ENCODE data around the gene RAD18. TPM values are rescaled to one million over a fixed set of nuclear protein-coding genes. Genes with fewer than 3 reads are reported as not detected.
A peak's percentile ranks its signal among the peaks of the same experiment; 100 is the strongest.

Gene RAD18
- polyA plus RNA-seq, 3 donors, result 1.9 to 6.9 (median 5.1) TPM

- no peaks in the 10 kb centered on the region for H3K9me3 ChIP-seq (replicated peaks in 1 of 2; ENCODE audit: control insufficient read depth in 1 of 2, insufficient read depth in 1 of 2, low read length in 2 of 2)
- no CpG with 5 or more reads among the region's 4 CpGs for WGBS (ENCODE audit: insufficient coverage)
Measured at GRCh38 chr3:8865697-8866096, 97.6 kb downstream of the RAD18 start.

DNA sequence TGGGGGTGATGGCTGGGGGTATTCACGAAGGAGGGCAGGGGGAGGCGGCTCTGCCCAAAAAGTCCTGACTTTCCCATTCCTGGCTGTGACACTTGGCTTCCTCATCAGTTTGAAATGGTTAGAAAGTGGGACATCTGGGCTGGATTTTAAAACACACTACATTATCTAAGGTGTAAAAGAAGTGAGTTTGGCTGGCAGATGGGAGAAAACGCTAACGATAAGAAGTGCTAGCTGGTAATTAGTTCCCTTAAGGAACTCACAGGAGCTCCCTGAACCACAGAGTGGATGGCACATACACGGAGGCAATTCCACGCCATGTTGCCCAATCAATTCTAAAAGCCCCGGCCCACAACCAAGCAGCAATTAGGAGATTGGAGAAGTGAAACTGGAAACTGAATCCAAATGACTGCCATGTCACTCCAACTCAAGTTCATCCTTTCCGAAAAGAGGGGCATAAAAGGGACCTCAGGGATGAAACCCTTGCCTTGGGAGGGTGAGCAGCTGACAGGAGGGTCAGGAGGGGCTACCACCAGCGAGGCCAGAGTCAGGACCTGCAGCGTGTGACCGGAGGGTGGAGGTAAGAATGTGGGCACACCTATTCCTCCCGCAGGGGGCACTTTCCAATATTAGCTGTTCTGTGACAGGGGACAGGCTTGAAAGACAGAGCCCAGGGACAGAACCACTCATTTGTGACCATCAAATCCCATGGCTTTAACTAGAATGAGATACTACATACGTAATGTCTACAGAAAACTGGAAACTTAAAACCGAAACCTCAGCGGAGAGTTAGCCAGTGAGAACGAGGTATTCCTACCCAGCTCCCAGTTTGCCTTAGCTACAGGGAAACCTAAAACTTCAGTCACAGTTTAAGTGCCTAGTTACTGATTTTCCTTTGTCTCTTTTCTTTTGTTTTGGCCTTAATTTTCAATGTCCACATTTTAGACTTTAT lies 98.6 kb downstream of the RAD18 start:
- DNase-seq, result peak; percentile 66 to 88 (median 68)
- peaks cover 0 to 8% of the 10 kb centered on the region in 2 donors for H3K36me3 Mint-ChIP-seq
- Histone ChIP-seq H3K4me2 (replicated peaks; ENCODE audit: extremely low read depth, low read length, poor library complexity, severe bottlenecking) (peak overlapping the region; percentile 60), H3K27ac (ENCODE audit: low read depth in 1 of 2, low read length in 2 of 2) (peak overlapping the region in 1 of 2 donors; percentile 3), H3K4me1 (ENCODE audit: control insufficient read depth in 1 of 2, insufficient read depth in 2 of 2, low read length in 2 of 2) (peaks cover 6 to 12% of the 10 kb centered on the region in 2 donors), H3K27me3 (ENCODE audit: control insufficient read depth in 2 of 2, insufficient read depth in 2 of 2, low read length in 2 of 2) (no peaks in the 10 kb centered on the region), H2AFZ (ENCODE audit: insufficient read depth, low read depth, low read length, poor library complexity, severe bottlenecking) (peak overlapping the region; percentile 66), H3K36me3 (replicated peaks in 1 of 2; ENCODE audit: control insufficient read depth in 1 of 2, insufficient read depth in 2 of 2, low read length in 2 of 2) (no peaks in the 10 kb centered on the region), H3K4me3 (replicated peaks in 1 of 3; ENCODE audit: low read depth in 2 of 3, low read length in 3 of 3) (peak overlapping the region in 1 of 3 experiments; percentile 59), H3K9ac (ENCODE audit: insufficient read depth, low read length, poor library complexity, severe bottlenecking) (peak overlapping the region; percentile 24), H3K9me3 (replicated peaks in 1 of 2; ENCODE audit: control insufficient read depth in 1 of 2, insufficient read depth in 1 of 2, low read length in 2 of 2) (no peaks in the 10 kb centered on the region), H3K79me2 (ENCODE audit: insufficient read depth, low read length) (no peaks in the 10 kb centered on the region), H4K20me1 (ENCODE audit: insufficient read depth, low read length) (no peaks in the 10 kb centered on the region)
- WGBS (ENCODE audit: insufficient coverage), result 79% methylated on average over 9 of the region's 16 CpGs
- intact Hi-C loops (cut with micrococcal nuclease), result no loop called here
- peak overlapping the region in 6 of 7 donors; percentile 8 to 81 (median 69) for H3K27ac Mint-ChIP-seq
- peaks cover 0 to 4% (median 0%) of the 10 kb centered on the region in 3 donors for H3K27me3 Mint-ChIP-seq (ENCODE audit: low read depth in 3 of 3)
- TF ChIP-seq, protein P1, sequence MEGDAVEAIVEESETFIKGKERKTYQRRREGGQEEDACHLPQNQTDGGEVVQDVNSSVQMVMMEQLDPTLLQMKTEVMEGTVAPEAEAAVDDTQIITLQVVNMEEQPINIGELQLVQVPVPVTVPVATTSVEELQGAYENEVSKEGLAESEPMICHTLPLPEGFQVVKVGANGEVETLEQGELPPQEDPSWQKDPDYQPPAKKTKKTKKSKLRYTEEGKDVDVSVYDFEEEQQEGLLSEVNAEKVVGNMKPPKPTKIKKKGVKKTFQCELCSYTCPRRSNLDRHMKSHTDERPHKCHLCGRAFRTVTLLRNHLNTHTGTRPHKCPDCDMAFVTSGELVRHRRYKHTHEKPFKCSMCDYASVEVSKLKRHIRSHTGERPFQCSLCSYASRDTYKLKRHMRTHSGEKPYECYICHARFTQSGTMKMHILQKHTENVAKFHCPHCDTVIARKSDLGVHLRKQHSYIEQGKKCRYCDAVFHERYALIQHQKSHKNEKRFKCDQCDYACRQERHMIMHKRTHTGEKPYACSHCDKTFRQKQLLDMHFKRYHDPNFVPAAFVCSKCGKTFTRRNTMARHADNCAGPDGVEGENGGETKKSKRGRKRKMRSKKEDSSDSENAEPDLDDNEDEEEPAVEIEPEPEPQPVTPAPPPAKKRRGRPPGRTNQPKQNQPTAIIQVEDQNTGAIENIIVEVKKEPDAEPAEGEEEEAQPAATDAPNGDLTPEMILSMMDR (IDR thresholded peaks at IDR 0.05), result no peak
- peak overlapping the region; percentile 74 to 89 for H3K4me3 Mint-ChIP-seq
- peaks cover 0 to 5% (median 0%) of the 10 kb centered on the region in 7 donors for H3K9me3 Mint-ChIP-seq
- H3K4me1 Mint-ChIP-seq, result peaks cover 10% of the 10 kb centered on the region

More at GRCh38 chr3:8865697-8866096, 97.6 kb downstream of the RAD18 start:
- H3K27me3 Mint-ChIP-seq (ENCODE audit: low read depth in 3 of 3), result peaks cover 0 to 4% (median under 1%) of the 10 kb centered on the region in 3 donors
- peaks cover 0 to 5% (median 0%) of the 10 kb centered on the region in 7 donors for H3K9me3 Mint-ChIP-seq
- no peaks in the 10 kb centered on the region for H3K27me3 ChIP-seq (ENCODE audit: control insufficient read depth in 2 of 2, insufficient read depth in 2 of 2, low read length in 2 of 2)
- no peaks in the 10 kb centered on the region for H3K79me2 ChIP-seq (ENCODE audit: insufficient read depth, low read length)
- H3K4me2 ChIP-seq (replicated peaks; ENCODE audit: extremely low read depth, low read length, poor library complexity, severe bottlenecking), result no peak overlapping the region
- H3K36me3 Mint-ChIP-seq, result peaks cover 0 to 8% of the 10 kb centered on the region in 2 donors
- TF ChIP-seq, protein P1 (IDR thresholded peaks at IDR 0.05), result no peak
- peak overlapping the region in 1 of 7 donors; percentile 44 for H3K27ac Mint-ChIP-seq
- H3K4me3 Mint-ChIP-seq, result no peak overlapping the region
- DNase-seq, result no peak
- no peak overlapping the region for H3K27ac ChIP-seq (ENCODE audit: low read depth in 1 of 2, low read length in 2 of 2)
- intact Hi-C loops (cut with micrococcal nuclease), result no loop called here
- no peak overlapping the region for H2AFZ ChIP-seq (ENCODE audit: insufficient read depth, low read depth, low read length, poor library complexity, severe bottlenecking)
- no peak overlapping the region for H3K9ac ChIP-seq (ENCODE audit: insufficient read depth, low read length, poor library complexity, severe bottlenecking)
- no peak overlapping the region for H3K4me3 ChIP-seq (replicated peaks in 1 of 3; ENCODE audit: low read depth in 2 of 3, low read length in 3 of 3)
- H4K20me1 ChIP-seq (ENCODE audit: insufficient read depth, low read length), result no peaks in the 10 kb centered on the region
- H3K4me1 ChIP-seq (ENCODE audit: control insufficient read depth in 1 of 2, insufficient read depth in 2 of 2, low read length in 2 of 2), result peaks cover 6 to 12% of the 10 kb centered on the region in 2 donors
- H3K36me3 ChIP-seq (replicated peaks in 1 of 2; ENCODE audit: control insufficient read depth in 1 of 2, insufficient read depth in 2 of 2, low read length in 2 of 2), result no peaks in the 10 kb centered on the region
- peaks cover 10% of the 10 kb centered on the region for H3K4me1 Mint-ChIP-seq

All from CD14-positive monocyte (primary cell).